PC-3 (cell line): ENCODE results near the gene FUCA2.

Experiments
- EZH2 ChIP-seq: fragments of 300-600 bp; sonication (generic); IDR thresholded peaks from one replicate; pipeline ENCODE4 v1.6.1; 2017; ENCODE audit warnings: antibody characterized with exemption, mild to moderate bottlenecking, low read length; ENCODE audit not compliant: unreplicated experiment
- EZH2phosphoT487 ChIP-seq: fragments of 300-600 bp; sonication (generic); IDR thresholded peaks from 2 replicates; pipeline ENCODE4 v1.6.1; 2018; ENCODE audit warnings: mild to moderate bottlenecking, antibody characterized with exemption, low read length, borderline replicate concordance
- TF ChIP-seq, protein P1 (sequence below): fragments of 300-600 bp; sonication (generic); conservative IDR thresholded peaks from 2 replicates; pipeline ENCODE4 v1.5.1; 2017; ENCODE audit warnings: antibody characterized with exemption, low read depth, mild to moderate bottlenecking, low read length

DNA sequence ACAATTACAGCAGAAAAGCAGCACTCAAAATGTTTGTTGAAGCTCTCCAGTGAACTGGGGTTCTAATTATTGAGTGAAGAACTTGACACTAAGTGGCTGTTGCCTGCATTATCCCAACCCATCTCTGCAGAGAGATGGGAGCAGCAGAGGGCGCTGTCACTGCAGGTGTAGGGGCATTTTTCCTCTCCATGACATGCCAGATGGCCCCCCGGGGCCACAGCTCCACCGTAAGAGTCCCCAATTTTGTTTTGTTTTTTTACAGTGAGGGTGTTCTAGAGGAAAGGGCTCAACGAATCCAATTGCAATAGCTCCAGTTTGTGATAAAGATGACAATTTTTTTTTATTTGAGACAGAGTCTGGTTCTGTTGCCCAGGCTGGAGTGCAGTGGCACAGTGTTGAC, 1.9 kb upstream of the FUCA2 start:
- TF ChIP-seq, protein P1, sequence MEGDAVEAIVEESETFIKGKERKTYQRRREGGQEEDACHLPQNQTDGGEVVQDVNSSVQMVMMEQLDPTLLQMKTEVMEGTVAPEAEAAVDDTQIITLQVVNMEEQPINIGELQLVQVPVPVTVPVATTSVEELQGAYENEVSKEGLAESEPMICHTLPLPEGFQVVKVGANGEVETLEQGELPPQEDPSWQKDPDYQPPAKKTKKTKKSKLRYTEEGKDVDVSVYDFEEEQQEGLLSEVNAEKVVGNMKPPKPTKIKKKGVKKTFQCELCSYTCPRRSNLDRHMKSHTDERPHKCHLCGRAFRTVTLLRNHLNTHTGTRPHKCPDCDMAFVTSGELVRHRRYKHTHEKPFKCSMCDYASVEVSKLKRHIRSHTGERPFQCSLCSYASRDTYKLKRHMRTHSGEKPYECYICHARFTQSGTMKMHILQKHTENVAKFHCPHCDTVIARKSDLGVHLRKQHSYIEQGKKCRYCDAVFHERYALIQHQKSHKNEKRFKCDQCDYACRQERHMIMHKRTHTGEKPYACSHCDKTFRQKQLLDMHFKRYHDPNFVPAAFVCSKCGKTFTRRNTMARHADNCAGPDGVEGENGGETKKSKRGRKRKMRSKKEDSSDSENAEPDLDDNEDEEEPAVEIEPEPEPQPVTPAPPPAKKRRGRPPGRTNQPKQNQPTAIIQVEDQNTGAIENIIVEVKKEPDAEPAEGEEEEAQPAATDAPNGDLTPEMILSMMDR = peak; percentile 58
- no peak for TF ChIP-seq EZH2
- no peak for TF ChIP-seq EZH2phosphoT487
